Dendritic cell treated with granulocyte-macrophage colony-stimulating factor and Interleukin-4, amounts not matched to agents 40 ng/mL and 50 ng/mL, for 4 days (primary cell): ENCODE results near the gene KRTAP20-3.

Source experiments
- H3K27ac Mint-ChIP-seq: one replicate; pipeline ENCODE4 v1.8.0; 2022; ENCODE audit warnings: mild to moderate bottlenecking, mixed read lengths
- H3K27me3 Mint-ChIP-seq: one replicate; pipeline ENCODE4 v1.8.0; 2022; ENCODE audit warnings: mild to moderate bottlenecking, mixed read lengths
- H3K36me3 Mint-ChIP-seq: one replicate; pipeline ENCODE4 v1.8.0; 2022; ENCODE audit warnings: low read depth, mixed read lengths
- H3K4me1 Mint-ChIP-seq: one replicate; pipeline ENCODE4 v1.8.0; 2022; ENCODE audit warnings: low read depth, mixed read lengths
- H3K4me3 Mint-ChIP-seq: one replicate; pipeline ENCODE4 v1.8.0; 2022; ENCODE audit warnings: mild to moderate bottlenecking, moderate library complexity, mixed read lengths
- H3K9me3 Mint-ChIP-seq: one replicate; pipeline ENCODE4 v1.8.0; 2022; ENCODE audit warnings: mixed read lengths
- intact Hi-C: fragments of 100-400 bp; cut with micrococcal nuclease; formaldehyde crosslinking; loops from one replicate; pipeline ENCODE4 v1.15.0; 2022

The KRTAP20-3 gene

DNA sequence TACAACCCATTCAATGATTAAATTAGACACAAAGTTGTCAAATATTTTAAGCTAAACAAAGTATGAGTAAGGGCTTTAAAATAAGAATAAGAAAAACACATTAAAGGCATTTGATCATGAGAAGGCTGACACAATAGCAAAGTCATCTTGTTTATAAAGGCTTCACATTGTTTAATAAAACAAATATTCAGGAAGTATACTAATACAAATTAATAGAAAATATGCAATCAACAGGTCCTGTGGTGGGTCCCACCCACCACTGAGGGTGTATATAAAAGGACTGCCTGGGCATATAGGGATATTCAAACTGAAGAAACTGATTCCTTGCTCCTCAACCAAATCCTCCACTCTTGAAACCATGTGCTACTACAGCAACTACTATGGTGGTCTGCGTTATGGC lies 7.8 kb upstream of the KRTAP20-3 start, which contains the start of gene KRTAP20-2:
KRTAP20-2 (plus strand) TSS at position 301 of the 400 bp plus-strand sequence; CDS start at position 359, 58 bp downstream.
- Mint-ChIP-seq H3K27ac (no peak within 1 kb of the TSS), H3K27me3 (no peaks in the 10 kb centered on the region), H3K9me3 (peaks cover 26% of the 10 kb centered on the region), H3K4me3 (no peak within 1 kb of the TSS), H3K36me3 (no peaks in the 10 kb centered on the region), H3K4me1 (no peaks in the 10 kb centered on the region)
- intact Hi-C loops = no loop called here

- H3K27me3 Mint-ChIP-seq = no peaks in the 10 kb centered on the region
- no peak overlapping the region for H3K4me3 Mint-ChIP-seq
- no peaks in the 10 kb centered on the region for H3K36me3 Mint-ChIP-seq
- peaks cover 30% of the 10 kb centered on the region for H3K9me3 Mint-ChIP-seq
- H3K4me1 Mint-ChIP-seq = no peaks in the 10 kb centered on the region
- no peak overlapping the region for H3K27ac Mint-ChIP-seq
- intact Hi-C loops = no loop called here
Measured at GRCh38 chr21:30638686-30639085, 4.0 kb upstream of the KRTAP20-3 start.

- Mint-ChIP-seq H3K27ac (no peak overlapping the region), H3K36me3 (no peaks in the 10 kb centered on the region), H3K4me1 (no peaks in the 10 kb centered on the region), H3K4me3 (no peak overlapping the region), H3K9me3 (peaks cover 43% of the 10 kb centered on the region), H3K27me3 (no peaks in the 10 kb centered on the region)
- intact Hi-C loops = no loop called here
Measured at GRCh38 chr21:30646904-30647414, 4.3 kb downstream of the KRTAP20-3 start.

- H3K27me3 Mint-ChIP-seq = no peaks in the 10 kb centered on the region
- no peak overlapping the region for H3K4me3 Mint-ChIP-seq
- peaks cover 12% of the 10 kb centered on the region for H3K9me3 Mint-ChIP-seq
- H3K27ac Mint-ChIP-seq = no peak overlapping the region
- no peaks in the 10 kb centered on the region for H3K36me3 Mint-ChIP-seq
- H3K4me1 Mint-ChIP-seq = no peaks in the 10 kb centered on the region
- intact Hi-C loops = no loop called here
Measured at GRCh38 chr21:30652891-30653290, 10.2 kb downstream of the KRTAP20-3 start.

GRCh38 chr21:30668776-30669175 lies 26.1 kb downstream of the KRTAP20-3 start:
- Mint-ChIP-seq H3K4me1 (no peaks in the 10 kb centered on the region), H3K9me3 (peaks cover 52% of the 10 kb centered on the region), H3K27ac (no peak overlapping the region), H3K4me3 (no peak overlapping the region), H3K36me3 (no peaks in the 10 kb centered on the region), H3K27me3 (no peaks in the 10 kb centered on the region)
- intact Hi-C loops = no loop called here

DNA sequence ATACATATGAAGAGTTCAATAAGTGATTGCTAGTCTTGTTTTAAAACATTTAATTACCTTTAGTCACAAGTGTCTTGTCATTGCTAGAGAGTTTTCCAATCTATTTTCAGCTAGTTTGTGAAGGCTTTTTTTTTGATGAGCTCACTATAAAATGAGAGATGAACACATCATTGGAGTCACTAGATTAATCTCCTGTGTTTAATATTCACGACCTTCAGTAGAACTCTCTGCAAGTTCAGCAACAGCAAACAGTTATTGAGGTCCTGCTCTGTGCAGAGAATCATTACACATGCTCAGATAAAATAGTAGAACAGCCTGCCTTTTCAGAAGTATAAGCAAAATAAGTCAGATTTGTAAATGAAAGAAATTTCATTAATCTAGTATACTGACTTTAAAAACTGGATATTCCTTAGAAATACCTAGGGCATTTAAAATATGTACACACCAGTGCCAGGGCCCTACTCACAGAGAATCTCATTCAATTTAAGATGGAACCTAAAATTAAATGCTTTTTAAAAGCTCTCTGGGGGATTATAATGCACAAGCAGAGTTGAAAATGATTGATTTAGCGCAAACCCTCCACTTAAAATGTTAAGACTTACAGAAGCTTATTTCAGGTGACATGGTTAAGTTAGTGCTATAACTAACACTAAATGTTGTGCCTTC lies 30.5 kb downstream of the KRTAP20-3 start:
- Mint-ChIP-seq H3K27me3 (no peaks in the 10 kb centered on the region), H3K4me1 (no peaks in the 10 kb centered on the region), H3K4me3 (no peak overlapping the region), H3K36me3 (no peaks in the 10 kb centered on the region), H3K27ac (no peak overlapping the region), H3K9me3 (peaks cover 56% of the 10 kb centered on the region)
- intact Hi-C loops = no loop called here

DNA sequence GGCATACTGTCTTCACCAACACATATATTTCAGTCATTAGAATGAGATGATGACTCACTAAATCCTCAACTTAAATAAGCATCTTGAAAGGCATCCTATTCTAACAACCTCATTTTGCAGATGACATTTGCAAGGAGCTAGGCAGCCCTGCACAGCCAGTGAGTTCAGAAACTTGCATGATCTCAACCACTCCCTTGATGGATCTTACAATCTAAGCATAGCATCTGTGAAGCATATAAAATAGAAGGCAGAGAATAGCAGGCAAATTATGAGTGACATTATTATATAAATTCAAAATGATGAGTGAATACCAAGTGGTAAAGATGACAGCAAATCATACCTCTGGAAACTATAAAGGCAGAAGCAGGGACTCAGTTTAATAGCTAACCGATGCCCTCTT lies 31.6 kb downstream of the KRTAP20-3 start:
- Mint-ChIP-seq H3K36me3 (no peaks in the 10 kb centered on the region), H3K4me1 (no peaks in the 10 kb centered on the region), H3K27me3 (no peaks in the 10 kb centered on the region), H3K9me3 (peaks cover 45% of the 10 kb centered on the region), H3K27ac (no peak overlapping the region), H3K4me3 (no peak overlapping the region)
- intact Hi-C loops = no loop called here

GRCh38 chr21:30676737-30677136 lies 34.1 kb downstream of the KRTAP20-3 start:
- Mint-ChIP-seq H3K4me3 (no peak overlapping the region), H3K27me3 (no peaks in the 10 kb centered on the region), H3K36me3 (no peaks in the 10 kb centered on the region), H3K4me1 (no peaks in the 10 kb centered on the region), H3K9me3 (peaks cover 21% of the 10 kb centered on the region), H3K27ac (no peak overlapping the region)
- intact Hi-C loops = no loop called here

DNA sequence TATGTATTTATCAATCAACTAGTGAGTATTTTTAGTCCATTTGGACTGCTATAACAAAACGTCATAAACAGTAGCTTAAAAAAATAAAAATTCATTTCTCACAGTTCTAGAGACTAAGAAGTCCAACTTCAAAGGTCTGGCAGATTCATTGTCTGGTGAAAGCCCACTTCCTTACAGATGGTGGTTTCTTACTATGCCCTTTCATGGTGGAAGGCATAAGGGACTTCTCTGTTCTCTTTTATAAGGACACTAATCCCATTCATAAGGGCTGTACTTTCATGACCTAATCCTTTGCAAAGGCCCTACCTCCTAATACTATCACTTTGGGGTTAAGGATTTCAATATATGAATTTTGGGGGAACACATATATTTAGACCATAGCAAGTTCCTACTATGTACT lies 37.9 kb downstream of the KRTAP20-3 start:
- peaks cover 24% of the 10 kb centered on the region for H3K9me3 Mint-ChIP-seq
- no peak overlapping the region for H3K4me3 Mint-ChIP-seq
- no peaks in the 10 kb centered on the region for H3K4me1 Mint-ChIP-seq
- no peaks in the 10 kb centered on the region for H3K27me3 Mint-ChIP-seq
- intact Hi-C loops = no loop called here
- no peak overlapping the region for H3K27ac Mint-ChIP-seq
- no peaks in the 10 kb centered on the region for H3K36me3 Mint-ChIP-seq

DNA sequence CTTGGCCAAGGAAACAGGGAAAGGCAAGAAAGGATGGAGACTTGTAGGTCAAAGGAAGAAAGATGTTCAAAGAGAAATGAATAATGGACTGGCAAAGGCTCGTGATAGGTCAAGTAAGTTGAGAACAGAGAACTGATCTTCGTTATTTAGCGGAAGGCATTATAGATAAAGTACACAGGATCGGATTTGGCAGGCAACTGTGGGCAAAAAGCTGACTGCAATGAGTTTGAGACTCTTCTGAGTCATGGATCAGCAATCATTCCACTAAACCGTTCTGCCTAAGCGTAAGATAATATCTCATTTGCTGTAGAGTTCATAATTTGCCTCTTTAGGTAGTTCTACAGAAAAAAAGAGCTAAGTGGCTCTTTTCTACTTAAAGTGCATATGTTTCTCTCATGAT lies 41.8 kb downstream of the KRTAP20-3 start:
- no peaks in the 10 kb centered on the region for H3K27me3 Mint-ChIP-seq
- H3K27ac Mint-ChIP-seq = no peak overlapping the region
- H3K4me3 Mint-ChIP-seq = no peak overlapping the region
- peaks cover 17% of the 10 kb centered on the region for H3K9me3 Mint-ChIP-seq
- no peaks in the 10 kb centered on the region for H3K36me3 Mint-ChIP-seq
- H3K4me1 Mint-ChIP-seq = no peaks in the 10 kb centered on the region
- intact Hi-C loops = no loop called here

DNA sequence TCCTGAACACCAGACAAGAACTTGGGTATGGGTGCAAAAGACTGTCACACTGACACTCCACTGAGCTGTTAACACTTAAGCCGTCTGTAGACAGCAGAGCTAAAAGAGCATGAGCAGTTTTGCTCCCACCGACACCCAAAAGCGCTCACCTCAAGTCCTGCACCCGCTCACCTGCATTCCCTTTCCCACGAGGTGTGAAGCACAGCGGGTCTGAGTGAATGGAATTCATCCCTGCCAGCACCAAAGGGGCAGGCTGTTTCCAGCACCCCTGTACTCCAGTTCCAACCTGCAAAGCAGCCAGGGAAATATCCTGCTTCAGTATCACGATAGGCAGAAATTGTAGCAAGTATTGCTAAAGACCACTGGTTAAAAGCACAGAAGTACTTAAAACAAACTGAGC lies 47.2 kb downstream of the KRTAP20-3 start:
- H3K27ac Mint-ChIP-seq = no peak overlapping the region
- no peaks in the 10 kb centered on the region for H3K27me3 Mint-ChIP-seq
- peaks cover 9% of the 10 kb centered on the region for H3K9me3 Mint-ChIP-seq

More for the DNA sequence above, 47.2 kb downstream of the KRTAP20-3 start:
- H3K36me3 Mint-ChIP-seq = no peaks in the 10 kb centered on the region
- intact Hi-C loops = no loop called here
- no peak overlapping the region for H3K4me3 Mint-ChIP-seq
- H3K4me1 Mint-ChIP-seq = no peaks in the 10 kb centered on the region
